Body of pancreas (tissue), 4 donors: ENCODE data around the gene RAB6D. TPM values are rescaled to one million over a fixed set of nuclear protein-coding genes. Genes with fewer than 3 reads are reported as not detected.
"Not testable (repeated sequence)": the region's sequence is repeated elsewhere in the genome, so short reads cannot be mapped to it uniquely, and the experiment has no call there.

Source experiments
- ATAC-seq: fragments of 150-250 bp; one replicate; pipeline ENCODE4 v1.9.1; 2016
- DNase-seq, 4 donors: peaks; one replicate each; pipeline ENCODE4 v3.0.0-alpha.2; 2019
- H3K27ac ChIP-seq, 4 donors: fragments of 200-600 bp; sonication (generic); 1 replicate in 3 of 4; 2 replicates in 1 of 4; pipeline versions ENCODE4 v1.5.1 to v1.6.1; 2016 to 2019; ENCODE audit warnings: mild to moderate bottlenecking in 1 of 4, mixed read lengths in 1 of 4, moderate library complexity in 1 of 4
- H3K27me3 ChIP-seq, 2 donors: fragments of 200-600 bp; sonication (generic); one replicate each; pipeline ENCODE4 v1.6.0; 2016; ENCODE audit warnings: mild to moderate bottlenecking in 1 of 2
- H3K36me3 ChIP-seq, 2 donors: fragments of 200-600 bp; sonication (generic); replicated peaks in 1 of 2; 2 replicates each; pipeline ENCODE4 v1.5.1; 2016; ENCODE audit warnings: low read depth in 2 of 2; ENCODE audit not compliant: insufficient read depth in 1 of 2
- H3K4me1 ChIP-seq: fragments of 200-600 bp; sonication (generic); one replicate; pipeline ENCODE4 v1.6.0; 2016
- H3K4me3 ChIP-seq, 2 donors: fragments of 200-600 bp; sonication (generic); 1 replicate in 1 of 2; 2 replicates in 1 of 2; pipeline ENCODE4 v1.5.1; 2016 to 2019
- H3K9me3 ChIP-seq, 3 donors: fragments of 200-600 bp; sonication (generic); 1 replicate in 2 of 3; 2 replicates in 1 of 3; pipeline ENCODE4 v1.5.1; 2016
- CTCF ChIP-seq, 7 experiments: fragments of 450-650 bp in 4 of 7; fragments of 200-600 bp in 3 of 7; sonication (generic) in 3 of 7; IDR thresholded peaks; one replicate each; pipeline ENCODE4 v1.5.1; 2016 to 2019; ENCODE audit warnings: antibody characterized with exemption in 7 of 7
- POLR2A ChIP-seq, 3 donors: fragments of 450-650 bp; IDR thresholded peaks; one replicate each; pipeline ENCODE4 v1.6.1; 2016; ENCODE audit warnings: antibody characterized with exemption in 3 of 3, mild to moderate bottlenecking in 2 of 3
- WGBS, 2 donors: methylation state at CpG; one replicate each; pipeline ENCODE4 v1.1.5; 2017; 5-methylcytosine and 5-hydroxymethylcytosine counted together
- intact Hi-C: fragments of 100-400 bp; cut with DNase I; formaldehyde crosslinking; loops from one replicate; pipeline ENCODE4 v1.15.1; 2023
- total RNA-seq, 2 donors: library from RNA; depleted of rRNA; stranded (reverse); fragments of >200 nt; gene quantifications; one replicate each; pipeline ENCODE4 v1.1.0, GENCODE V29; 2016

The RAB6D gene
- total RNA-seq: under 1 TPM in 1 of 2 donors, not detected in 1; under 0.01 TPM

- H3K27me3 ChIP-seq: not testable (repeated sequence)
Measured at GRCh38 chr2:131363703-131364186, at the start of gene RAB6D. TSS of gene RAB6D (minus strand) at chr2:131364168. CDS start at chr2:131363720, 448 bp downstream.

GRCh38 chr2:131413148-131413747 is 49.3 kb upstream of the RAB6D start:
- no peak overlapping the region for H3K27ac ChIP-seq
- H3K4me1 ChIP-seq: no peaks in the 10 kb centered on the region
- H3K9me3 ChIP-seq: no peaks in the 10 kb centered on the region
- H3K36me3 ChIP-seq: no peaks in the 10 kb centered on the region
- no peaks in the 10 kb centered on the region for H3K27me3 ChIP-seq
- H3K4me3 ChIP-seq: no peak overlapping the region
- intact Hi-C loops: no loop called here
- 0 to 1% methylated on average over 7 of the region's 7 CpGs for WGBS, 2 donors
- DNase-seq: peak in 1 of 4 donors; percentile 36
- TF ChIP-seq POLR2A (IDR thresholded peaks at IDR 0.05) (no peak), CTCF (IDR thresholded peaks at IDR 0.05) (peak; percentile 54 to 82 (median 78))
- ATAC-seq: peak; percentile 63

More at GRCh38 chr2:131363703-131364186, at the start of gene RAB6D:
- H3K9me3 ChIP-seq, H3K4me1 ChIP-seq, H3K4me3 ChIP-seq, H3K36me3 ChIP-seq, H3K27ac ChIP-seq, intact Hi-C loops: not testable (repeated sequence)
- ATAC-seq (peak; percentile 59), DNase-seq (peak in 1 of 4 donors; percentile 10)
- WGBS, 2 donors: 0 to 8% methylated on average over 14 to 35 of the region's 50 CpGs

GRCh38 chr2:131410173-131410572 is 46.2 kb upstream of the RAB6D start:
- H3K36me3 ChIP-seq: no peaks in the 10 kb centered on the region
- H3K9me3 ChIP-seq: no peaks in the 10 kb centered on the region
- 47 to 48% methylated on average over 2 of the region's 2 CpGs for WGBS, 2 donors
- H3K27me3 ChIP-seq: no peaks in the 10 kb centered on the region
- H3K4me3 ChIP-seq: no peak overlapping the region
- no peak overlapping the region for H3K27ac ChIP-seq
- intact Hi-C loops: no loop called here
- ATAC-seq (no peak), DNase-seq (no peak)
- no peak for TF ChIP-seq CTCF (IDR thresholded peaks at IDR 0.05)
- no peaks in the 10 kb centered on the region for H3K4me1 ChIP-seq

DNA sequence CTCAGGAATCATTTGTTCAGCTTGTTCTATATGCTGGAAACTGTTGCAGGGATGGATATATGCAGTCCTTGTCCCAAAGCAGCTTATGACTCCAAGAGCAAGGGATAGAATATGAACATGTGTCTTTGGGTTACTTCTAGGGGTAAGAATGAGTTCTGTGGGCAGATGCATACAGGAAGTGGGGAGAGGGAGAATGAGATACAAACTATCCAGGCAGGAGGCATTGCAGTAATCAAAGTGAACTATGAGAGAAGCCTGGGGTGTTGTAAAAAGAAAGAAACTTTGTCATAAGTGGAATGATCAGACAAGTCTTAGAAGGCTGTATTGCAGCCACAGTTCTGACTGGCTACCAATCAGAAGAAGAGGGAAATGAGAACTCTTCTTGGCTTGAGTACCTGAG is 44.8 kb upstream of the RAB6D start:
- Histone ChIP-seq H3K9me3 (no peaks in the 10 kb centered on the region), H3K36me3 (no peaks in the 10 kb centered on the region), H3K4me1 (no peaks in the 10 kb centered on the region), H3K4me3 (no peak overlapping the region), H3K27ac (no peak overlapping the region), H3K27me3 (no peaks in the 10 kb centered on the region)
- DNase-seq (no peak), ATAC-seq (no peak)
- TF ChIP-seq POLR2A (IDR thresholded peaks at IDR 0.05): no peak
- no peak for TF ChIP-seq CTCF (IDR thresholded peaks at IDR 0.05)
- intact Hi-C loops: no loop called here

GRCh38 chr2:131408207-131408606 is 44.2 kb upstream of the RAB6D start:
- no peaks in the 10 kb centered on the region for H3K9me3 ChIP-seq
- DNase-seq (no peak), ATAC-seq (no peak)
- TF ChIP-seq CTCF (IDR thresholded peaks at IDR 0.05) (no peak), POLR2A (IDR thresholded peaks at IDR 0.05) (no peak)
- no peaks in the 10 kb centered on the region for H3K27me3 ChIP-seq
- H3K4me1 ChIP-seq: no peaks in the 10 kb centered on the region
- H3K36me3 ChIP-seq: no peaks in the 10 kb centered on the region
- no peak overlapping the region for H3K27ac ChIP-seq
- intact Hi-C loops: no loop called here
- no peak overlapping the region for H3K4me3 ChIP-seq
